COLO668 (cell line): Measurements from ENCODE around the gene PPIL3.
"Not testable (repeated sequence)": the region's sequence is repeated elsewhere in the genome, so short reads cannot be mapped to it uniquely, and the experiment has no call there.

ENCODE experiments used
- DNase-seq: peaks from one replicate; lab custom pipeline; 2025; ENCODE audit not compliant: unreplicated experiment; lab: John Stamatoyannopoulos, UW

Gene PPIL3

GRCh38 chr2:200888704-200889625 is at the start of gene PPIL3, which contains the start of gene NIF3L1:
TSS of gene PPIL3 (minus strand) at chr2:200889077. CDS start at chr2:200887615, 1,462 bp downstream.
TSS of gene NIF3L1 (plus strand) at chr2:200889371. CDS start at chr2:200891944, 2,573 bp downstream.
- DNase-seq, result peak; percentile 97

GRCh38 chr2:200930947-200931626 is 42.2 kb upstream of the PPIL3 start:
- DNase-seq, result no peak

GRCh38 chr2:200929334-200930249 is 40.7 kb upstream of the PPIL3 start:
- DNase-seq, result no peak

GRCh38 chr2:200922439-200922838 is 33.6 kb upstream of the PPIL3 start:
- DNase-seq, result no peak

GRCh38 chr2:200913654-200914053 is 24.8 kb upstream of the PPIL3 start:
- DNase-seq, result no peak

- DNase-seq, result no peak
Observed at GRCh38 chr2:200909958-200910357, 21.1 kb upstream of the PPIL3 start.

- DNase-seq, result peak; percentile 51
Observed at GRCh38 chr2:200905618-200906296, 16.9 kb upstream of the PPIL3 start.

GRCh38 chr2:200901459-200902072 is 12.7 kb upstream of the PPIL3 start:
- DNase-seq, result peak; percentile 64

GRCh38 chr2:200899482-200899881 is 10.6 kb upstream of the PPIL3 start:
- no peak for DNase-seq

GRCh38 chr2:200881715-200882249 is 7.1 kb downstream of the PPIL3 start:
- not testable (repeated sequence) for DNase-seq

- DNase-seq, result no peak
Observed at GRCh38 chr2:200878289-200878880, 10.5 kb downstream of the PPIL3 start.

- DNase-seq, result no peak
Observed at GRCh38 chr2:200877443-200877842, 11.4 kb downstream of the PPIL3 start.

- DNase-seq, result no peak
Observed at GRCh38 chr2:200873560-200873959, 15.3 kb downstream of the PPIL3 start.

- DNase-seq, result no peak
Observed at GRCh38 chr2:200871151-200871550, 17.7 kb downstream of the PPIL3 start.

- DNase-seq, result no peak
Observed at GRCh38 chr2:200869014-200869413, 19.9 kb downstream of the PPIL3 start.

GRCh38 chr2:200864176-200865034 is 24.5 kb downstream of the PPIL3 start, which contains the start of gene CLK1:
TSS of gene CLK1 (minus strand) at chr2:200864658. CDS start at chr2:200861862, 2,796 bp downstream.
- peak; percentile 97 for DNase-seq

GRCh38 chr2:200863782-200864175 is 25.1 kb downstream of the PPIL3 start:
- DNase-seq, result peak; percentile 30

- DNase-seq, result peak; percentile 21
Observed at GRCh38 chr2:200862532-200863000, 26.3 kb downstream of the PPIL3 start.
